Measurements from ENCODE around the gene NPAS3.

GRCh38 chr14:33282331-33283230 is 343.9 kb downstream of the NPAS3 start:
- TF ChIP-seq POLR2A (IDR thresholded peaks at IDR 0.05) (no peak), CTCF (IDR thresholded peaks at IDR 0.05) (no peak)
